MM.1S (cell line): Measurements from ENCODE around the gene LARP1B.
A peak's percentile ranks its signal among the peaks of the same experiment; 100 is the strongest.
"Not testable (repeated sequence)": the region's sequence is repeated elsewhere in the genome, so short reads cannot be mapped to it uniquely, and the experiment has no call there.

Source experiments
- DNase-seq: peaks from one replicate; pipeline ENCODE4 v3.0.0-alpha.2; 2015
- H2AFZ ChIP-seq: fragments of 300-600 bp; sonication (generic); 2 replicates; pipeline ENCODE4 v1.6.0; 2016; ENCODE audit warnings: antibody characterized with exemption, low read length
- H3F3A ChIP-seq: fragments of 300-600 bp; sonication (generic); 2 replicates; pipeline ENCODE4 v1.6.1; 2016; ENCODE audit warnings: mild to moderate bottlenecking, antibody characterized with exemption, low read length, moderate library complexity, mixed read lengths; ENCODE audit not compliant: insufficient read depth
- H3K27ac ChIP-seq: fragments of 300-600 bp; sonication (generic); 2 replicates; pipeline ENCODE4 v1.5.1; 2016; ENCODE audit warnings: mild to moderate bottlenecking, low read length
- H3K27me3 ChIP-seq: fragments of 300-600 bp; sonication (generic); replicated peaks from 2 replicates; pipeline ENCODE4 v1.6.0; 2016; ENCODE audit warnings: low read length; ENCODE audit not compliant: insufficient read depth
- H3K36me3 ChIP-seq: fragments of 300-600 bp; sonication (generic); replicated peaks from 2 replicates; pipeline ENCODE4 v1.6.1; 2016; ENCODE audit warnings: mild to moderate bottlenecking, low read length, mixed read lengths; ENCODE audit not compliant: insufficient read depth
- H3K4me1 ChIP-seq: fragments of 300-600 bp; sonication (generic); 2 replicates; pipeline ENCODE4 v1.6.1; 2016; ENCODE audit warnings: low read length, mixed read lengths
- H3K4me2 ChIP-seq: fragments of 300-600 bp; sonication (generic); 2 replicates; pipeline ENCODE4 v1.6.0; 2016; ENCODE audit warnings: low read depth, low read length
- H3K4me3 ChIP-seq: fragments of 300-600 bp; sonication (generic); 2 replicates; pipeline ENCODE4 v1.5.1; 2016; ENCODE audit warnings: low read length, mixed read lengths
- H3K79me2 ChIP-seq: fragments of 300-600 bp; sonication (generic); 2 replicates; pipeline ENCODE4 v1.6.1; 2016; ENCODE audit warnings: mixed run types, low read length, mixed read lengths
- H3K9ac ChIP-seq: fragments of 300-600 bp; sonication (generic); 2 replicates; pipeline ENCODE4 v1.6.1; 2016; ENCODE audit warnings: low read length, mixed read lengths
- H3K9me2 ChIP-seq: fragments of 300-600 bp; sonication (generic); replicated peaks from 2 replicates; pipeline ENCODE4 v1.6.1; 2016; ENCODE audit warnings: mild to moderate bottlenecking, low read length, mixed read lengths; ENCODE audit not compliant: insufficient read depth
- H3K9me3 ChIP-seq: fragments of 300-600 bp; sonication (generic); replicated peaks from 2 replicates; pipeline ENCODE4 v1.6.1; 2016; ENCODE audit warnings: mild to moderate bottlenecking, low read length, mixed read lengths; ENCODE audit not compliant: insufficient read depth
- H4K20me1 ChIP-seq: fragments of 300-600 bp; sonication (generic); 2 replicates; pipeline ENCODE4 v1.6.1; 2016; ENCODE audit warnings: mild to moderate bottlenecking, low read length, moderate library complexity, mixed read lengths; ENCODE audit not compliant: insufficient read depth
- CTCF ChIP-seq: fragments of 300-600 bp; sonication (generic); IDR thresholded peaks from 2 replicates; pipeline ENCODE4 v1.5.1; 2016; ENCODE audit warnings: antibody characterized with exemption, low read length, mixed read lengths
- EZH2 ChIP-seq: fragments of 300-600 bp; sonication (generic); optimal IDR thresholded peaks from 2 replicates; pipeline ENCODE3; 2017; ENCODE audit warnings: low read depth, mild to moderate bottlenecking, antibody characterized with exemption, low read length, mixed read lengths
- EZH2phosphoT487 ChIP-seq: fragments of 300-600 bp; sonication (generic); IDR thresholded peaks from 2 replicates; pipeline ENCODE4 v1.6.1; 2018; ENCODE audit warnings: antibody characterized with exemption, low read length

The LARP1B gene

GRCh38 chr4:128247906-128248305 is 186.8 kb downstream of the LARP1B start:
- H3K9me2 ChIP-seq: no peaks in the 10 kb centered on the region
- no peak overlapping the region for H2AFZ ChIP-seq
- no peaks in the 10 kb centered on the region for H3K79me2 ChIP-seq
- no peaks in the 10 kb centered on the region for H3K27me3 ChIP-seq
- no peak overlapping the region for H3K9ac ChIP-seq
- no peaks in the 10 kb centered on the region for H4K20me1 ChIP-seq
- no peak overlapping the region for H3K27ac ChIP-seq
- H3K36me3 ChIP-seq: no peaks in the 10 kb centered on the region
- no peaks in the 10 kb centered on the region for H3F3A ChIP-seq
- H3K4me2 ChIP-seq: no peak overlapping the region
- no peaks in the 10 kb centered on the region for H3K9me3 ChIP-seq
- no peaks in the 10 kb centered on the region for H3K4me1 ChIP-seq
- no peak for DNase-seq
- no peak overlapping the region for H3K4me3 ChIP-seq
- TF ChIP-seq CTCF (no peak), EZH2phosphoT487 (no peak), EZH2 (no peak)

GRCh38 chr4:128249787-128250668 is 188.9 kb downstream of the LARP1B start:
- Histone ChIP-seq H2AFZ (no peak overlapping the region), H3K27ac (no peak overlapping the region), H3K79me2 (no peaks in the 10 kb centered on the region), H4K20me1 (no peaks in the 10 kb centered on the region), H3F3A (no peaks in the 10 kb centered on the region), H3K9me3 (no peaks in the 10 kb centered on the region), H3K9me2 (no peaks in the 10 kb centered on the region), H3K27me3 (no peaks in the 10 kb centered on the region), H3K4me2 (no peak overlapping the region), H3K4me1 (peaks cover 1% of the 10 kb centered on the region; the same call in 1 of the 2 replicates), H3K9ac (no peak overlapping the region), H3K4me3 (no peak overlapping the region), H3K36me3 (no peaks in the 10 kb centered on the region)
- DNase-seq: no peak
- TF ChIP-seq EZH2phosphoT487 (no peak), EZH2 (no peak)

- Histone ChIP-seq H4K20me1 (no peaks in the 10 kb centered on the region), H3K79me2 (no peaks in the 10 kb centered on the region), H3K36me3 (no peaks in the 10 kb centered on the region), H3K4me3 (peak overlapping the region; percentile 14), H3K9me3 (no peaks in the 10 kb centered on the region), H3K27ac (peak overlapping the region; percentile 88), H3K4me2 (peak overlapping the region; percentile 76), H3K9me2 (no peaks in the 10 kb centered on the region), H3K9ac (peak overlapping the region; percentile 39; the same call in 1 of the 2 replicates), H2AFZ (peak overlapping the region; percentile 46), H3F3A (peaks cover 20% of the 10 kb centered on the region), H3K4me1 (peaks cover 28% of the 10 kb centered on the region), H3K27me3 (no peaks in the 10 kb centered on the region)
- TF ChIP-seq EZH2phosphoT487 (no peak), CTCF (no peak), EZH2 (no peak)
- DNase-seq: peak; percentile 86
Observed at GRCh38 chr4:128255906-128256305, 194.8 kb downstream of the LARP1B start.

- peak overlapping the region; percentile 76 for H3K4me2 ChIP-seq
- peak overlapping the region; percentile 39; the same call in 1 of the 2 replicates for H3K9ac ChIP-seq
- no peaks in the 10 kb centered on the region for H3K79me2 ChIP-seq
- no peak for TF ChIP-seq CTCF
- TF ChIP-seq EZH2: no peak
- TF ChIP-seq EZH2phosphoT487: no peak
- H3F3A ChIP-seq: peaks cover 20% of the 10 kb centered on the region
- H3K4me1 ChIP-seq: peaks cover 28% of the 10 kb centered on the region
- peak overlapping the region; percentile 14 for H3K4me3 ChIP-seq
- no peaks in the 10 kb centered on the region for H4K20me1 ChIP-seq
- H3K27me3 ChIP-seq: no peaks in the 10 kb centered on the region
- peak overlapping the region; percentile 46 for H2AFZ ChIP-seq
- H3K9me2 ChIP-seq: no peaks in the 10 kb centered on the region
- no peaks in the 10 kb centered on the region for H3K9me3 ChIP-seq
- H3K27ac ChIP-seq: peak overlapping the region; percentile 88
- H3K36me3 ChIP-seq: no peaks in the 10 kb centered on the region
- DNase-seq: peak; percentile 53
Observed at GRCh38 chr4:128256539-128256938, 195.4 kb downstream of the LARP1B start.

GRCh38 chr4:128258166-128258565 is 197.1 kb downstream of the LARP1B start:
- not testable (repeated sequence) for H3K36me3 ChIP-seq, H3K4me3 ChIP-seq, H4K20me1 ChIP-seq, H3K27ac ChIP-seq, DNase-seq, H3K27me3 ChIP-seq, H3K9me2 ChIP-seq, H3K9ac ChIP-seq, H3K9me3 ChIP-seq, H3K79me2 ChIP-seq, H2AFZ ChIP-seq, H3K4me2 ChIP-seq
- Histone ChIP-seq H3F3A (peaks cover 20% of the 10 kb centered on the region), H3K4me1 (peaks cover 28% of the 10 kb centered on the region)
